ENCODE results near the gene ABLIM1. TPM values are rescaled to one million over a fixed set of nuclear protein-coding genes. Genes with fewer than 3 reads are reported as not detected.

ABLIM1 gene
- total RNA-seq, 1 experiment from 2014 or later, result 274 TPM

GRCh38 chr10:114613237-114613979 is 44.7 kb downstream of the ABLIM1 start:
- H3K27me3 ChIP-seq (ENCODE audit: control insufficient read depth, insufficient read depth, low read length), result no peaks in the 10 kb centered on the region
- intact Hi-C loops (cut with micrococcal nuclease; ENCODE audit: unreplicated experiment) (no loop called here), in situ Hi-C loops (cut with HindIII; ENCODE audit: low pct_unique_long_range_greater_than_20kb, low sequenced_read_pairs) (no loop called here)
- H3K9me3 ChIP-seq (ENCODE audit: control insufficient read depth, insufficient read depth, low read depth, low read length), result no peaks in the 10 kb centered on the region
- ATAC-seq (0 out of 2 replicates have a peak, but pooled peaks have one; percentile 23), DNase-seq (ENCODE audit: low read depth, low spot score) (no peak)
- H3K36me3 ChIP-seq (ENCODE audit: control insufficient read depth, insufficient read depth, low read length), result no peaks in the 10 kb centered on the region
- H3K27ac ChIP-seq (ENCODE audit: low read length), result peak overlapping the region; percentile 64
- no TSS peak for BruUV-seq (replicated peaks)
- CTCF ChIA-PET, result no interaction called here
- no peak overlapping the region for H3K4me3 ChIP-seq (ENCODE audit: low read depth in 2 of 2, low read length in 2 of 2)
- POLR2A ChIA-PET, result interaction anchor here (1.6 kb wide), 1 partner anchor 10 kb away, joined by 3 read pairs; no protein-coding TSS in a partner anchor
- peaks cover 72% of the 10 kb centered on the region for H3K4me1 ChIP-seq (ENCODE audit: control insufficient read depth, insufficient read depth, low read length)
- no peak for TF ChIP-seq POLR2AphosphoS5 (IDR thresholded peaks at IDR 0.05; ENCODE audit: low read depth, low read length)
- no peak for TF ChIP-seq REST (IDR thresholded peaks at IDR 0.05; ENCODE audit: insufficient read depth in 1 of 2, low read depth in 2 of 2, low read length in 1 of 2)
- TF ChIP-seq SIN3A (IDR thresholded peaks at IDR 0.05; ENCODE audit: borderline replicate concordance, insufficient read depth, low read depth, low read length), result no peak
- no peak for TF ChIP-seq TCF7L2 (IDR thresholded peaks at IDR 0.05; ENCODE audit: low read depth, low read length)
- TF ChIP-seq CTCF (IDR thresholded peaks at IDR 0.05), result no peak

- Histone ChIP-seq H3K27ac (ENCODE audit: low read length) (peak overlapping the region; percentile 64; the same call in 1 of the 2 replicates), H3K36me3 (ENCODE audit: control insufficient read depth, insufficient read depth, low read length) (no peaks in the 10 kb centered on the region), H3K4me3 (ENCODE audit: low read depth in 2 of 2, low read length in 2 of 2) (no peak overlapping the region), H3K4me1 (ENCODE audit: control insufficient read depth, insufficient read depth, low read length) (peaks cover 79% of the 10 kb centered on the region), H3K9me3 (ENCODE audit: control insufficient read depth, insufficient read depth, low read depth, low read length) (no peaks in the 10 kb centered on the region), H3K27me3 (ENCODE audit: control insufficient read depth, insufficient read depth, low read length) (no peaks in the 10 kb centered on the region)
- ChIA-PET POLR2A (interaction anchor here (0.6 to 1.0 kb wide), 2 partner anchors 14 to 37 kb away, joined by 3 to 17 read pairs; no protein-coding TSS in a partner anchor), CTCF (interaction anchor here (0.6 kb wide), 1 partner anchor 80 kb away, joined by 3 read pairs; no protein-coding TSS in a partner anchor)
- peak; percentile 52 for ATAC-seq
- intact Hi-C loops (cut with micrococcal nuclease; ENCODE audit: unreplicated experiment), result no loop called here
- in situ Hi-C loops (cut with HindIII; ENCODE audit: low pct_unique_long_range_greater_than_20kb, low sequenced_read_pairs), result no loop called here
- no TSS peak for BruUV-seq (replicated peaks)
- no peak for DNase-seq (ENCODE audit: low read depth, low spot score)
- TF ChIP-seq POLR2AphosphoS5 (IDR thresholded peaks at IDR 0.05; ENCODE audit: low read depth, low read length), result no peak
- no peak for TF ChIP-seq REST (IDR thresholded peaks at IDR 0.05; ENCODE audit: insufficient read depth in 1 of 2, low read depth in 2 of 2, low read length in 1 of 2)
- no peak for TF ChIP-seq SIN3A (IDR thresholded peaks at IDR 0.05; ENCODE audit: borderline replicate concordance, insufficient read depth, low read depth, low read length)
- no peak for TF ChIP-seq CTCF (IDR thresholded peaks at IDR 0.05)
- no peak for TF ChIP-seq TCF7L2 (IDR thresholded peaks at IDR 0.05; ENCODE audit: low read depth, low read length)
These were observed 46.5 kb downstream of the ABLIM1 start for GRCh38 chr10:114611617-114612016.

Measured in Panc1 (cell line).